Endothelial cell of umbilical vein (primary cell): ENCODE measurements around the gene HAT1. TPM values are rescaled to one million over a fixed set of nuclear protein-coding genes. Genes with fewer than 3 reads are reported as not detected.

ENCODE experiments used
- BruUV-seq: library from RNA; stranded (reverse); fragments of 400-500 nt; replicated peaks from 2 replicates; lab custom pipeline; 2021; lab: Mats Ljungman, UMichigan
- CTCF ChIA-PET: fragments of 300-600, 350-600 bp; sonication (Branson Sonifier 250); formaldehyde crosslinking; loops from one replicate; lab custom pipeline; 2021; ENCODE audit warnings: antibody characterized with exemption, inconsistent platforms; lab: Charles Lee
- POLR2A ChIA-PET: fragments of 300-600, 350-600 bp; sonication (Branson Sonifier 250); formaldehyde crosslinking; loops from one replicate; lab custom pipeline; 2021; ENCODE audit warnings: antibody characterized with exemption, inconsistent platforms; lab: Charles Lee
- DNase-seq: peaks from one replicate; pipeline ENCODE4 v3.0.0-alpha.2; 2011; ENCODE audit warnings: low read depth, low spot score
- FAIRE-seq: peaks from 2 replicates; lab custom pipeline; 2011; peaks lifted over from hg19 to GRCh38; lab: Jason Lieb, UNC
- H2AFZ ChIP-seq: 2 replicates; pipeline ENCODE4 v1.6.0; 2012; ENCODE audit warnings: low read depth, low read length, control low read depth, inconsistent platforms
- H3K27ac ChIP-seq: 2 replicates; pipeline ENCODE4 v1.5.1; 2011; ENCODE audit warnings: low read depth, mild to moderate bottlenecking, control low read depth, low read length, moderate library complexity; ENCODE audit not compliant: insufficient read depth
- H3K27me3 ChIP-seq, 2 experiments: 2 replicates each; pipeline versions ENCODE4 v1.6.0 to v1.6.1; 2011; ENCODE audit warnings: low read length in 2 of 2, mixed read lengths in 1 of 2; ENCODE audit not compliant: control insufficient read depth in 2 of 2, insufficient read depth in 2 of 2
- H3K36me3 ChIP-seq, 2 experiments: 2 replicates in 1 of 2; 3 replicates in 1 of 2; pipeline ENCODE4 v1.5.1; 2011; ENCODE audit warnings: low read length in 2 of 2, mild to moderate bottlenecking in 1 of 2, moderate library complexity in 1 of 2; ENCODE audit not compliant: control insufficient read depth in 2 of 2, insufficient read depth in 2 of 2; ENCODE audit errors: extremely low read depth in 1 of 2
- H3K4me1 ChIP-seq: 3 replicates; pipeline ENCODE4 v1.5.1; 2011; ENCODE audit warnings: mild to moderate bottlenecking, low read length; ENCODE audit not compliant: control insufficient read depth, insufficient read depth; ENCODE audit errors: extremely low read depth
- H3K4me2 ChIP-seq: 2 replicates; pipeline ENCODE4 v1.6.1; 2011; ENCODE audit warnings: low read length, control low read depth, mixed read lengths; ENCODE audit not compliant: insufficient read depth
- H3K4me3 ChIP-seq, 3 experiments: fragments of 200-600 bp in 1 of 3; sonication (generic), shearing (Covaris generic) in 1 of 3; replicated peaks in 1 of 3; 2 replicates each; pipeline ENCODE4 v1.5.1; 2011 to 2016; ENCODE audit warnings: control low read depth in 3 of 3, low read length in 3 of 3, mild to moderate bottlenecking in 2 of 3, inconsistent platforms in 1 of 3, low read depth in 1 of 3, moderate library complexity in 1 of 3; ENCODE audit not compliant: insufficient read depth in 1 of 3
- H3K79me2 ChIP-seq: 2 replicates; pipeline ENCODE4 v1.6.0; 2012; ENCODE audit warnings: low read length, inconsistent platforms; ENCODE audit not compliant: control insufficient read depth, insufficient read depth
- H3K9ac ChIP-seq: replicated peaks from 2 replicates; pipeline ENCODE3; 2011; ENCODE audit warnings: low read length, control low read depth; ENCODE audit not compliant: insufficient read depth; ENCODE audit errors: extremely low read depth
- H3K9me1 ChIP-seq: replicated peaks from 3 replicates; pipeline ENCODE4 v1.6.0; 2011; ENCODE audit warnings: mild to moderate bottlenecking, low read length; ENCODE audit not compliant: control insufficient read depth, insufficient read depth; ENCODE audit errors: extremely low read depth
- H3K9me3 ChIP-seq: replicated peaks from 2 replicates; pipeline ENCODE4 v1.5.1; 2012; ENCODE audit warnings: low read length, inconsistent platforms; ENCODE audit not compliant: control insufficient read depth, insufficient read depth
- H4K20me1 ChIP-seq: replicated peaks from 2 replicates; pipeline ENCODE3; 2011; ENCODE audit warnings: mild to moderate bottlenecking, low read length; ENCODE audit not compliant: control insufficient read depth, insufficient read depth; ENCODE audit errors: extremely low read depth
- CTCF ChIP-seq, 2 donors: IDR thresholded peaks; 1 replicate in 1 of 2; 2 replicates in 1 of 2; pipeline ENCODE4 v1.5.1; 2011; ENCODE audit warnings: low read length in 2 of 2, mild to moderate bottlenecking in 2 of 2, moderate library complexity in 2 of 2, control low read depth in 1 of 2, inconsistent platforms in 1 of 2, low read depth in 1 of 2; ENCODE audit not compliant: insufficient read depth in 1 of 2; ENCODE audit errors: extremely low read depth in 1 of 2
- EZH2 ChIP-seq: IDR thresholded peaks from 2 replicates; pipeline ENCODE4 v1.6.1; 2012; ENCODE audit warnings: borderline replicate concordance, low read depth, mild to moderate bottlenecking, moderate library complexity, low read length, inconsistent platforms; ENCODE audit not compliant: severe bottlenecking
- FOS ChIP-seq: IDR thresholded peaks from 2 replicates; pipeline ENCODE4 v1.6.1; 2011; ENCODE audit warnings: mild to moderate bottlenecking, low read length, moderate library complexity, borderline replicate concordance; ENCODE audit not compliant: insufficient read depth
- GATA2 ChIP-seq: IDR thresholded peaks from 2 replicates; pipeline ENCODE4 v1.7.0; 2011; ENCODE audit warnings: low read depth, mild to moderate bottlenecking, moderate library complexity, mixed read lengths, low read length; ENCODE audit not compliant: insufficient read length, insufficient read depth
- JUN ChIP-seq: IDR thresholded peaks from 2 replicates; pipeline ENCODE4 v1.6.1; 2011; ENCODE audit warnings: borderline replicate concordance, low read depth; ENCODE audit not compliant: insufficient read length, insufficient read depth
- MAX ChIP-seq: IDR thresholded peaks from 2 replicates; pipeline ENCODE4 v1.6.1; 2011; ENCODE audit not compliant: insufficient read depth, insufficient read length
- MYC ChIP-seq: IDR thresholded peaks from one replicate; pipeline ENCODE4 v1.6.1; 2011; ENCODE audit warnings: mild to moderate bottlenecking, low read depth, low read length
- POLR2A ChIP-seq: IDR thresholded peaks from 2 replicates; pipeline ENCODE4 v1.6.1; 2012; ENCODE audit warnings: low read depth, mild to moderate bottlenecking, control low read depth, low read length
- POLR2AphosphoS5 ChIP-seq: IDR thresholded peaks from 2 replicates; pipeline ENCODE4 v1.6.1; 2012; ENCODE audit warnings: low read depth, mild to moderate bottlenecking, control low read depth, low read length, moderate library complexity; ENCODE audit not compliant: insufficient read depth
- dilution Hi-C: fragments of 300-500 bp; cut with MboI; formaldehyde crosslinking; loops from one replicate; pipeline ENCODE4 v1.15.0; 2019; ENCODE audit warnings: low sequenced_read_pairs; ENCODE audit not compliant: extremely low pct_ligation_motif_present
- intact Hi-C: fragments of 100-400 bp; cut with micrococcal nuclease; formaldehyde crosslinking; loops from one replicate; pipeline ENCODE4 v1.10.0; 2022
- polyA plus RNA-seq, 4 experiments: library from polyadenylated mRNA; depleted of rRNA in 3 of 4; stranded (reverse) in 3 of 4; unstranded in 1 of 4; fragments of >200 nt; gene quantifications; 2 replicates each; pipeline versions ENCODE4 v1.2.1 to v1.2.3, GENCODE V29; 2011 to 2012; ENCODE audit warnings: missing spikeins in 1 of 4
- total RNA-seq: library from RNA; stranded (reverse); gene quantifications from 2 replicates; pipeline ENCODE4 v1.2.3, GENCODE V29; 2021

Gene HAT1
- total and polyA plus RNA-seq, 2 donors (not counting 3 experiments of a cell fraction or from before 2014, with no cell fraction given) = 27.4 to 50.3 TPM

GRCh38 chr2:172021074-172021931 lies 99.0 kb downstream of the HAT1 start:
- H3K4me2 ChIP-seq = no peak overlapping the region
- intact Hi-C loops = no loop called here
- CTCF ChIA-PET = interaction anchor here (1.1 to 1.9 kb wide), 5 partner anchors 9 to 108 kb away, joined by 3 to 7 read pairs (median 4); no protein-coding TSS in a partner anchor
- dilution Hi-C loops = no loop called here
- H3K9ac ChIP-seq = no peak overlapping the region
- no peak for DNase-seq
- no peak overlapping the region for H2AFZ ChIP-seq
- peak; percentile 31 for FAIRE-seq
- H3K9me3 ChIP-seq = no peaks in the 10 kb centered on the region
- no peaks in the 10 kb centered on the region for H3K4me1 ChIP-seq
- no peaks in the 10 kb centered on the region for H4K20me1 ChIP-seq
- POLR2A ChIA-PET = no interaction called here
- no TSS peak for BruUV-seq
- no peak overlapping the region for H3K4me3 ChIP-seq
- no peak for TF ChIP-seq JUN
- TF ChIP-seq GATA2 = no peak
- TF ChIP-seq MYC = no peak
- TF ChIP-seq CTCF (IDR thresholded peaks at IDR 0.05; ENCODE audit: extremely low read depth in 1 of 2, insufficient read depth in 1 of 2, low read depth in 1 of 2, low read length in 2 of 2) = no peak
- TF ChIP-seq POLR2A = no peak
- no peak for TF ChIP-seq MAX
- no peak for TF ChIP-seq FOS
- TF ChIP-seq POLR2AphosphoS5 = no peak
- no peak for TF ChIP-seq EZH2
- no peaks in the 10 kb centered on the region for H3K36me3 ChIP-seq
- no peaks in the 10 kb centered on the region for H3K27me3 ChIP-seq
- no peaks in the 10 kb centered on the region for H3K79me2 ChIP-seq
- no peaks in the 10 kb centered on the region for H3K9me1 ChIP-seq
- no peak overlapping the region for H3K27ac ChIP-seq
